ENCODE data around the gene FZR1.
A peak's percentile ranks its signal among the peaks of the same experiment; 100 is the strongest.

GRCh38 chr19:3510727-3511126 is 4.6 kb downstream of the FZR1 start:
- TF ChIP-seq CTCF (conservative IDR thresholded peaks at IDR 0.05; ENCODE audit: low read depth in 2 of 2): peak; percentile 28 to 66
- no peak for TF ChIP-seq EZH2 (IDR thresholded peaks at IDR 0.05; ENCODE audit: low read depth, unreplicated experiment)
